ENCODE results near the gene RPS6KA5. TPM values are rescaled to one million over a fixed set of nuclear protein-coding genes. Genes with fewer than 3 reads are reported as not detected.

The RPS6KA5 gene
- total and polyA plus RNA-seq, 9 of the 15 experiments (the other 6 are each of a cell fraction or from before 2014, with no cell fraction given), result 0.88 to 7.7 (median 4.7) TPM

GRCh38 chr14:91061056-91061887 lies 831 bp upstream of the RPS6KA5 start (continued):
- TF ChIP-seq HDAC6 (IDR thresholded peaks at IDR 0.05; ENCODE audit: low read depth, low read length), result no peak
- no peak for TF ChIP-seq YBX1 (IDR thresholded peaks at IDR 0.05)
- no peak for TF ChIP-seq ZNF253 (CRISPR knock-in tag; conservative IDR thresholded peaks at IDR 0.05)
- TF ChIP-seq PML (IDR thresholded peaks at IDR 0.05; ENCODE audit: low read length), result peak; percentile 29; the same call in 1 of the 2 replicates
- TF ChIP-seq HNRNPUL1 (IDR thresholded peaks at IDR 0.05; ENCODE audit: low read length), result no peak
- TF ChIP-seq ZNF41 (CRISPR knock-in tag; conservative IDR thresholded peaks at IDR 0.05), result no peak
- TF ChIP-seq TFAM (CRISPR knock-in tag; conservative IDR thresholded peaks at IDR 0.05), result no peak
- TF ChIP-seq, protein P1, sequence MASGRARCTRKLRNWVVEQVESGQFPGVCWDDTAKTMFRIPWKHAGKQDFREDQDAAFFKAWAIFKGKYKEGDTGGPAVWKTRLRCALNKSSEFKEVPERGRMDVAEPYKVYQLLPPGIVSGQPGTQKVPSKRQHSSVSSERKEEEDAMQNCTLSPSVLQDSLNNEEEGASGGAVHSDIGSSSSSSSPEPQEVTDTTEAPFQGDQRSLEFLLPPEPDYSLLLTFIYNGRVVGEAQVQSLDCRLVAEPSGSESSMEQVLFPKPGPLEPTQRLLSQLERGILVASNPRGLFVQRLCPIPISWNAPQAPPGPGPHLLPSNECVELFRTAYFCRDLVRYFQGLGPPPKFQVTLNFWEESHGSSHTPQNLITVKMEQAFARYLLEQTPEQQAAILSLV (tag; IDR thresholded peaks at IDR 0.05), result no peak
- no peak for TF ChIP-seq SRSF7 (optimal IDR thresholded peaks at IDR 0.05; ENCODE audit: low read depth, low read length)
- no peak for TF ChIP-seq MEIS2 (IDR thresholded peaks at IDR 0.05; ENCODE audit: partially characterized antibody)
- TF ChIP-seq DPF2 (IDR thresholded peaks at IDR 0.05), result 0 out of 2 replicates have a peak, but pooled peaks have one; percentile 22
- no peak for TF ChIP-seq DDX20 (tag; IDR thresholded peaks at IDR 0.05; ENCODE audit: low read depth)
- TF ChIP-seq, protein P2, sequence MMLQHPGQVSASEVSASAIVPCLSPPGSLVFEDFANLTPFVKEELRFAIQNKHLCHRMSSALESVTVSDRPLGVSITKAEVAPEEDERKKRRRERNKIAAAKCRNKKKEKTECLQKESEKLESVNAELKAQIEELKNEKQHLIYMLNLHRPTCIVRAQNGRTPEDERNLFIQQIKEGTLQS (IDR thresholded peaks at IDR 0.05), result peak; percentile 47
- TF ChIP-seq, protein P2 (CRISPR knock-in tag; conservative IDR thresholded peaks at IDR 0.05), result no peak
- no peak for TF ChIP-seq RBBP5 (IDR thresholded peaks at IDR 0.05; ENCODE audit: borderline replicate concordance, insufficient read depth, low read length, poor library complexity, severe bottlenecking)
- TF ChIP-seq ZNF347 (CRISPR knock-in tag; IDR thresholded peaks at IDR 0.05; ENCODE audit: low read depth), result no peak
- no peak for TF ChIP-seq ZC3H11A (IDR thresholded peaks at IDR 0.05; ENCODE audit: low read depth, low read length)
- no peak for TF ChIP-seq SRSF9 (IDR thresholded peaks at IDR 0.05; ENCODE audit: borderline replicate concordance, low read depth, low read length)
- TF ChIP-seq ELF1 (tag; IDR thresholded peaks at IDR 0.05), result no peak
- TF ChIP-seq MXI1 (IDR thresholded peaks at IDR 0.05; ENCODE audit: low read depth, low read length), result peak; percentile 94
- TF ChIP-seq MTA3 (IDR thresholded peaks at IDR 0.05; ENCODE audit: borderline replicate concordance), result no peak
- no peak for TF ChIP-seq DEAF1 (CRISPR knock-in tag; IDR thresholded peaks at IDR 0.05)
- no peak for TF ChIP-seq SREBF2 (CRISPR knock-in tag; IDR thresholded peaks at IDR 0.05)
- TF ChIP-seq NFRKB (IDR thresholded peaks at IDR 0.05; ENCODE audit: low read depth), result no peak
